ENCODE results near the gene NDFIP1. TPM values are rescaled to one million over a fixed set of nuclear protein-coding genes. Genes with fewer than 3 reads are reported as not detected.

The NDFIP1 gene
- total and polyA plus RNA-seq, 2 of the 4 experiments (the other 2 are of a cell fraction) = 7.7 to 15.4 TPM

- no peak for ATAC-seq (ENCODE audit: low read depth)
- dilution Hi-C loops (cut with HindIII; ENCODE audit: low sequenced_read_pairs, unreplicated experiment) = no loop called here
- intact Hi-C loops (cut with micrococcal nuclease) = no loop called here
Measured at GRCh38 chr5:142091012-142091411, 17.6 kb upstream of the NDFIP1 start.

More at GRCh38 chr5:142091012-142091411, 17.6 kb upstream of the NDFIP1 start:
- Histone ChIP-seq H3K27ac (ENCODE audit: insufficient read depth, low read length) (no peak overlapping the region), H3K9me1 (ENCODE audit: insufficient read depth, low read length) (no peaks in the 10 kb centered on the region), H3K9me3 (ENCODE audit: control insufficient read depth, insufficient read depth, low read length) (no peaks in the 10 kb centered on the region), H4K5ac (ENCODE audit: low read depth, low read length) (no peak overlapping the region), H2AK5ac (ENCODE audit: low read depth, low read length) (no peak overlapping the region), H3K4ac (ENCODE audit: low read depth, low read length) (no peak overlapping the region), H3K4me1 (ENCODE audit: control insufficient read depth, insufficient read depth, low read length) (no peaks in the 10 kb centered on the region), H3K4me3 (ENCODE audit: insufficient read depth, low read depth, low read length) (no peak overlapping the region), H2AK9ac (replicated peaks; ENCODE audit: low read depth, low read length, poor library complexity) (no peak overlapping the region), H4K20me1 (ENCODE audit: insufficient read depth, low read length) (no peaks in the 10 kb centered on the region), H3K23ac (ENCODE audit: low read depth, low read length) (no peak overlapping the region), H3K9ac (ENCODE audit: low read depth, low read length) (no peak overlapping the region), H3K14ac (replicated peaks; ENCODE audit: low read depth, low read length) (no peak overlapping the region), H2BK5ac (ENCODE audit: low read depth, low read length, poor library complexity, severe bottlenecking) (no peak overlapping the region), H3K36me3 (ENCODE audit: control insufficient read depth, insufficient read depth, low read length) (no peaks in the 10 kb centered on the region), H3K56ac (ENCODE audit: extremely low read depth, insufficient read depth, low read length) (no peak overlapping the region), H3K4me2 (ENCODE audit: low read depth, low read length) (no peak overlapping the region), H2BK15ac (ENCODE audit: low read depth, low read length) (no peak overlapping the region), H4K91ac (ENCODE audit: insufficient read depth, low read depth, low read length) (no peak overlapping the region), H3K18ac (ENCODE audit: low read depth, low read length) (no peak overlapping the region), H2AFZ (replicated peaks; ENCODE audit: low read length, poor library complexity) (no peak overlapping the region), H4K8ac (ENCODE audit: low read depth in 2 of 2, low read length in 2 of 2) (no peak overlapping the region), H3K27me3 (ENCODE audit: control insufficient read depth, insufficient read depth, low read length) (peaks cover 12% of the 10 kb centered on the region), H2BK20ac (ENCODE audit: low read depth, low read length) (no peak overlapping the region), H2BK120ac (ENCODE audit: low read depth, low read length) (no peak overlapping the region), H3K79me1 (ENCODE audit: low read depth in 1 of 2, low read length in 2 of 2) (no peaks in the 10 kb centered on the region)
- ChIA-PET POLR2A (ENCODE audit: unreplicated experiment) (no interaction called here), CTCF (no interaction called here)
- TF ChIP-seq USF2 (IDR thresholded peaks at IDR 0.05; ENCODE audit: low read depth, low read length) (no peak), CEBPB (IDR thresholded peaks at IDR 0.05; ENCODE audit: low read depth, low read length) (peak; percentile 54), ELK1 (IDR thresholded peaks at IDR 0.05; ENCODE audit: borderline replicate concordance, low read depth, low read length) (no peak), RFX5 (IDR thresholded peaks at IDR 0.05; ENCODE audit: low read depth, low read length) (no peak), BHLHE40 (IDR thresholded peaks at IDR 0.05; ENCODE audit: low read depth, low read length) (no peak), MXI1 (IDR thresholded peaks at IDR 0.05; ENCODE audit: borderline replicate concordance, low read depth, low read length) (no peak), CHD1 (IDR thresholded peaks at IDR 0.05; ENCODE audit: low read depth, low read length) (no peak)
- no CpG with 5 or more reads among the region's 1 CpG for WGBS, 2 experiments (ENCODE audit: extremely low coverage in 2 of 2, insufficient read length in 1 of 2)
- DNase-seq = no peak
- in situ Hi-C loops (cut with MboI; ENCODE audit: low sequenced_read_pairs) = no loop called here
- BruUV-seq (replicated peaks) = no TSS peak
